GM12878 (cell line): ENCODE measurements around the gene NINL. TPM values are rescaled to one million over a fixed set of nuclear protein-coding genes. Genes with fewer than 3 reads are reported as not detected.

Experiments
- ATAC-seq: fragments of 200-7000 bp; cut with Tn5 transposase; 3 replicates; pipeline ENCODE4 v1.9.1; 2020; ENCODE audit warnings: mild to moderate bottlenecking, moderate library complexity
- BruUV-seq: library from RNA; stranded (reverse); fragments of 400-500 nt; replicated peaks from 2 replicates; lab custom pipeline; 2021; lab: Mats Ljungman, UMichigan
- CTCF ChIA-PET: fragments of 300-600 bp; sonication (Branson Sonifier 250); formaldehyde crosslinking; extraction: SDS; loops from one replicate; lab custom pipeline; 2021; ENCODE audit warnings: inconsistent platforms; lab: Yijun Ruan, JAX
- POLR2A ChIA-PET: fragments of 350-600 bp; formaldehyde crosslinking; extraction: SDS; loops from one replicate; lab custom pipeline; 2021; ENCODE audit warnings: inconsistent platforms; lab: Charles Lee
- RAD21 ChIA-PET: fragments of 300-600 bp; sonication (Branson Sonifier 250); formaldehyde crosslinking; loops from one replicate; lab custom pipeline; 2023; ENCODE audit warnings: antibody characterized with exemption; ENCODE audit not compliant: unreplicated experiment; lab: Charles Lee
- SMC1A ChIA-PET: fragments of 300-600 bp; sonication (Branson Sonifier 250); formaldehyde crosslinking; loops from one replicate; lab custom pipeline; 2023; ENCODE audit not compliant: unreplicated experiment, uncharacterized antibody; lab: Charles Lee
- DNase-seq: peaks from one replicate; pipeline ENCODE4 v3.0.0-alpha.2; 2011; ENCODE audit warnings: low read depth, low spot score
- FAIRE-seq: peaks from 3 replicates; lab custom pipeline; 2011; peaks lifted over from hg19 to GRCh38; lab: Jason Lieb, UNC
- H2AFZ ChIP-seq: 2 replicates; pipeline ENCODE4 v1.6.0; 2011; ENCODE audit warnings: low read depth, low read length, control low read depth; ENCODE audit not compliant: control insufficient read depth
- H3K27ac ChIP-seq: 2 replicates; pipeline ENCODE4 v1.5.1; 2011; ENCODE audit warnings: control low read depth; ENCODE audit not compliant: control insufficient read depth, insufficient read depth
- H3K27me3 ChIP-seq, 2 experiments: replicated peaks in 1 of 2; 2 replicates each; pipeline versions ENCODE4 v1.6.0 to v1.6.1; 2011; ENCODE audit warnings: low read length in 1 of 2; ENCODE audit not compliant: control insufficient read depth in 2 of 2, insufficient read depth in 2 of 2
- H3K36me3 ChIP-seq, 2 experiments: 2 replicates each; pipeline ENCODE4 v1.5.1; 2011; ENCODE audit warnings: low read length in 1 of 2; ENCODE audit not compliant: control insufficient read depth in 2 of 2, insufficient read depth in 2 of 2
- H3K4me1 ChIP-seq: 2 replicates; pipeline ENCODE4 v1.6.1; 2011; ENCODE audit warnings: mild to moderate bottlenecking, low read length, moderate library complexity, mixed read lengths; ENCODE audit not compliant: control insufficient read depth, insufficient read depth
- H3K4me2 ChIP-seq: 2 replicates; pipeline ENCODE4 v1.6.0; 2011; ENCODE audit warnings: control low read depth; ENCODE audit not compliant: control insufficient read depth, insufficient read depth
- H3K4me3 ChIP-seq: fragments of 200-600 bp; sonication (generic); 2 replicates; pipeline ENCODE4 v1.5.1; 2016
- H3K79me2 ChIP-seq: 2 replicates; pipeline ENCODE4 v1.6.0; 2011; ENCODE audit warnings: low read length; ENCODE audit not compliant: control insufficient read depth, insufficient read depth
- H3K9ac ChIP-seq: 2 replicates; pipeline ENCODE4 v1.8.0; 2011; ENCODE audit warnings: low read length, control low read depth, mixed read lengths; ENCODE audit not compliant: control insufficient read depth, insufficient read depth
- H3K9me3 ChIP-seq: replicated peaks from 3 replicates; pipeline ENCODE4 v1.5.1; 2011; ENCODE audit warnings: mild to moderate bottlenecking, low read length; ENCODE audit not compliant: control insufficient read depth, insufficient read depth
- H4K20me1 ChIP-seq: 2 replicates; pipeline ENCODE4 v1.6.0; 2011; ENCODE audit not compliant: control insufficient read depth, insufficient read depth
- CBFB ChIP-seq: IDR thresholded peaks from 2 replicates; pipeline ENCODE4 v1.6.1; 2016; ENCODE audit warnings: antibody characterized with exemption, low read depth
- DPF2 ChIP-seq: fragments of 450-650 bp; IDR thresholded peaks from 2 replicates; pipeline ENCODE4 v1.6.1; 2017; ENCODE audit warnings: mild to moderate bottlenecking
- FOXK2 ChIP-seq: fragments of 450-650 bp; IDR thresholded peaks from 2 replicates; pipeline ENCODE4 v1.6.1; 2017; ENCODE audit warnings: mild to moderate bottlenecking, moderate library complexity
- HDAC2 ChIP-seq: fragments of 200-600 bp; sonication (generic); IDR thresholded peaks from 2 replicates; pipeline ENCODE4 v1.6.1; 2017
- KAT2A ChIP-seq: conservative IDR thresholded peaks from 2 replicates; pipeline ENCODE4 v1.6.1; 2011; ENCODE audit warnings: low read depth, low read length; ENCODE audit not compliant: control insufficient read depth
- MTA2 ChIP-seq: fragments of 450-650 bp; IDR thresholded peaks from 2 replicates; pipeline ENCODE4 v1.6.1; 2016; ENCODE audit warnings: low read depth, mild to moderate bottlenecking, moderate library complexity
- NBN ChIP-seq: fragments of 450-650 bp; IDR thresholded peaks from 2 replicates; pipeline ENCODE4 v1.6.1; 2016
- PBX3 ChIP-seq: IDR thresholded peaks from 2 replicates; pipeline ENCODE4 v1.6.1; 2011; ENCODE audit warnings: mild to moderate bottlenecking, low read depth, low read length, moderate library complexity; ENCODE audit not compliant: insufficient replicate concordance
- RBBP5 ChIP-seq: fragments of 200-600 bp; sonication (generic); conservative IDR thresholded peaks from 2 replicates; pipeline ENCODE4 v1.6.1; 2016
- RELB ChIP-seq: fragments of 450-650 bp; IDR thresholded peaks from 2 replicates; pipeline ENCODE4 v1.6.1; 2017; ENCODE audit warnings: low read depth, mild to moderate bottlenecking, moderate library complexity
- RUNX3 ChIP-seq: IDR thresholded peaks from 2 replicates; pipeline ENCODE4 v1.6.1; 2012; ENCODE audit warnings: low read length, inconsistent platforms
- SREBF1 ChIP-seq: IDR thresholded peaks from 2 replicates; pipeline ENCODE4 v1.6.1; 2012; ENCODE audit warnings: mild to moderate bottlenecking, low read length
- TAF1 ChIP-seq: IDR thresholded peaks from 2 replicates; pipeline ENCODE4 v1.6.1; 2011; ENCODE audit warnings: mild to moderate bottlenecking, low read depth, low read length, borderline replicate concordance
- USF1 ChIP-seq: IDR thresholded peaks from 2 replicates; pipeline ENCODE4 v1.6.1; 2011; ENCODE audit warnings: borderline replicate concordance, low read depth, mild to moderate bottlenecking, moderate library complexity, mixed read lengths, low read length; ENCODE audit not compliant: insufficient read depth; ENCODE audit errors: extremely low read length
- ZBTB33 ChIP-seq: fragments of 450-650 bp; IDR thresholded peaks from 2 replicates; pipeline ENCODE4 v1.6.1; 2017; ENCODE audit warnings: mild to moderate bottlenecking
- ZBTB4 ChIP-seq: fragments of 450-650 bp; formaldehyde crosslinking; IDR thresholded peaks from 2 replicates; pipeline ENCODE4 v1.4.0; 2022; ENCODE audit warnings: mild to moderate bottlenecking, moderate library complexity
- WGBS: methylation state at CpG from one replicate; pipeline ENCODE4 v1.1.6; 2016; ENCODE audit warnings: low lambda C conversion rate; ENCODE audit not compliant: insufficient replicate concordance, insufficient coverage; ENCODE audit errors: missing lambda C conversion rate; 5-methylcytosine and 5-hydroxymethylcytosine counted together
- in situ Hi-C: fragments of 300-500 bp; cut with MboI; formaldehyde crosslinking; loops from 9 replicates; pipeline ENCODE4 v1.14.3; 2018; ENCODE audit warnings: mixed read lengths
- intact Hi-C: fragments of 100-400 bp; cut with micrococcal nuclease; formaldehyde crosslinking; loops from one replicate; pipeline ENCODE4 v1.14.2; 2022; ENCODE audit not compliant: unreplicated experiment
- polyA plus RNA-seq, 11 experiments: library from polyadenylated mRNA; depleted of rRNA in 4 of 11; unstranded in 6 of 11; stranded (reverse) in 5 of 11; fragments of >200 nt; fragmentation: Nextera tagmentation in 4 of 11; fragmentation: Illumina TruSeq in 1 of 11; extraction: Ambion mirVana in 4 of 11; extraction: Trizol in 1 of 11; gene quantifications; 1 replicate in 1 of 11; 2 replicates in 10 of 11; pipeline versions ENCODE4 v1.2.1 to v1.2.3, GENCODE V29; 2011 to 2016; ENCODE audit warnings: inconsistent platforms in 2 of 11, missing spikeins in 2 of 11, low read depth in 1 of 11
- total RNA-seq, 4 experiments: library from RNA; depleted of rRNA in 3 of 4; stranded (reverse); fragments of >200 nt in 3 of 4; fragmentation: Illumina TruSeq in 1 of 4; extraction: Trizol in 1 of 4; gene quantifications; 2 replicates each; pipeline versions ENCODE4 v1.2.1 to v1.2.3, GENCODE V29; 2013 to 2021

NINL gene
- total and polyA plus RNA-seq, 10 of the 15 experiments (the other 5 are each of a cell fraction or from before 2014, with no cell fraction given), result 0.04 to 0.77 (median 0.23) TPM; not detected in 1

- Histone ChIP-seq H3K27ac (no peak overlapping the region), H3K4me1 (no peaks in the 10 kb centered on the region), H3K36me3 (no peaks in the 10 kb centered on the region), H3K9ac (no peak overlapping the region), H2AFZ (no peak overlapping the region), H3K79me2 (no peaks in the 10 kb centered on the region), H4K20me1 (no peaks in the 10 kb centered on the region), H3K4me2 (no peak overlapping the region), H3K27me3 (0 out of 4 replicates have a peak, but pooled peaks cover 0 to 1% of the 10 kb centered on the region in 2 experiments), H3K9me3 (no peaks in the 10 kb centered on the region; the same call in 2 of the 3 replicates), H3K4me3 (no peak overlapping the region)
- FAIRE-seq (no peak), DNase-seq (no peak), ATAC-seq (no peak)
- no TSS peak for BruUV-seq
- intact Hi-C loops (no loop called here), in situ Hi-C loops (no loop called here)
- TF ChIP-seq RBBP5 (no peak), SREBF1 (no peak), PBX3 (no peak), FOXK2 (no peak), CBFB (no peak), USF1 (no peak), ZBTB33 (no peak), NBN (no peak), ZBTB4 (no peak), RUNX3 (no peak), KAT2A (no peak), RELB (no peak), TAF1 (no peak), HDAC2 (no peak), DPF2 (no peak), MTA2 (no peak)
- ChIA-PET POLR2A (no interaction called here), SMC1A (no interaction called here), RAD21 (no interaction called here), CTCF (no interaction called here)
- 54% methylated on average over 7 of the region's 7 CpGs for WGBS
Observed at GRCh38 chr20:25534845-25535244, 50.5 kb downstream of the NINL start.
